DND-41 (cell line): ENCODE measurements around the gene FAM168A.

ENCODE experiments used
- EZH2 ChIP-seq: IDR thresholded peaks from 3 replicates; pipeline ENCODE4 v1.6.1; 2012; ENCODE audit warnings: borderline replicate concordance, low read depth, mild to moderate bottlenecking, moderate library complexity, low read length, inconsistent platforms; ENCODE audit not compliant: severe bottlenecking
- TF ChIP-seq, protein P1 (sequence below): IDR thresholded peaks from 2 replicates; pipeline ENCODE4 v1.5.1; 2012; ENCODE audit warnings: borderline replicate concordance, low read length, moderate library complexity, mild to moderate bottlenecking; ENCODE audit not compliant: poor library complexity, severe bottlenecking; ENCODE audit errors: extremely low read depth

DNA sequence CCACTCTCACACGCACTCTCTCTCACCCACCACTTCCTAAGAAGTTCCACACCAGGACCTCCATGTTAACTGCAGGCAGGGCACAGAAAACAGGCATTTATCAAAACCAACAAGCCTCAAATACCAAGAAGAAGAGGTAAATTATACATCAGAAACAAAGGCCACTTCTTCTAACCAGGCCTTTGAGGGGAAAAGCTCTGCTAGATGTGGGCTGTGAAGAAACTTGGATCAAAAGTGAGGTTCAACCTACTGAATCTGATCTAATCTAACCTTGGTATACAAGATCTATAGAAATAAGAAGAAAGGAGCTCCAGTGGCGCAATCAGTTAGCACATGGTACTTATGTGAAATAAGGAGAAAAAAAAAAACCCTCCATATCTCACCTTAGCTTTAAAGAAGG lies 91.9 kb downstream of the FAM168A start:
- TF ChIP-seq, protein P1, sequence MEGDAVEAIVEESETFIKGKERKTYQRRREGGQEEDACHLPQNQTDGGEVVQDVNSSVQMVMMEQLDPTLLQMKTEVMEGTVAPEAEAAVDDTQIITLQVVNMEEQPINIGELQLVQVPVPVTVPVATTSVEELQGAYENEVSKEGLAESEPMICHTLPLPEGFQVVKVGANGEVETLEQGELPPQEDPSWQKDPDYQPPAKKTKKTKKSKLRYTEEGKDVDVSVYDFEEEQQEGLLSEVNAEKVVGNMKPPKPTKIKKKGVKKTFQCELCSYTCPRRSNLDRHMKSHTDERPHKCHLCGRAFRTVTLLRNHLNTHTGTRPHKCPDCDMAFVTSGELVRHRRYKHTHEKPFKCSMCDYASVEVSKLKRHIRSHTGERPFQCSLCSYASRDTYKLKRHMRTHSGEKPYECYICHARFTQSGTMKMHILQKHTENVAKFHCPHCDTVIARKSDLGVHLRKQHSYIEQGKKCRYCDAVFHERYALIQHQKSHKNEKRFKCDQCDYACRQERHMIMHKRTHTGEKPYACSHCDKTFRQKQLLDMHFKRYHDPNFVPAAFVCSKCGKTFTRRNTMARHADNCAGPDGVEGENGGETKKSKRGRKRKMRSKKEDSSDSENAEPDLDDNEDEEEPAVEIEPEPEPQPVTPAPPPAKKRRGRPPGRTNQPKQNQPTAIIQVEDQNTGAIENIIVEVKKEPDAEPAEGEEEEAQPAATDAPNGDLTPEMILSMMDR = no peak
- TF ChIP-seq EZH2 = no peak
